HepG2 (cell line): ENCODE results near the gene PTAR1. TPM values are rescaled to one million over a fixed set of nuclear protein-coding genes. Genes with fewer than 3 reads are reported as not detected.

Experiments used
- CTCF ChIP-seq: sonication (generic); formaldehyde crosslinking; IDR thresholded peaks from 2 replicates; pipeline ENCODE4 v1.5.0; 2020; ENCODE audit warnings: mild to moderate bottlenecking, missing genetic modification reagents, moderate library complexity
- RELA ChIP-seq: sonication (generic); formaldehyde crosslinking; IDR thresholded peaks from 2 replicates; pipeline ENCODE4 v1.4.0; 2020; ENCODE audit warnings: missing genetic modification reagents
- TFDP2 ChIP-seq: sonication (generic); formaldehyde crosslinking; IDR thresholded peaks from 2 replicates; pipeline ENCODE4 v1.4.0; 2020; ENCODE audit warnings: missing genetic modification reagents
- ZNF225 ChIP-seq: sonication (generic); formaldehyde crosslinking; IDR thresholded peaks from 2 replicates; pipeline ENCODE4 v1.4.0; 2020; ENCODE audit warnings: mild to moderate bottlenecking, missing genetic modification reagents
- ZNF430 ChIP-seq: sonication (generic); formaldehyde crosslinking; IDR thresholded peaks from 2 replicates; pipeline ENCODE4 v1.9.0; 2021; ENCODE audit warnings: mild to moderate bottlenecking, missing genetic modification reagents
- polyA plus RNA-seq, 8 experiments: library from polyadenylated mRNA; depleted of rRNA in 3 of 8; stranded (reverse) in 7 of 8; unstranded in 1 of 8; fragments of >200 nt; fragmentation: Illumina TruSeq in 4 of 8; extraction: Trizol in 4 of 8; gene quantifications; 2 replicates each; pipeline versions ENCODE4 v1.2.1 to v1.2.3, GENCODE V29; 2011 to 2016; ENCODE audit warnings: low read depth in 4 of 8, missing spikeins in 1 of 8, mixed read lengths in 1 of 8; ENCODE audit not compliant: insufficient read depth in 1 of 8
- total RNA-seq, 5 experiments: library from RNA; depleted of rRNA; stranded (reverse); fragments of >200 nt; fragmentation: Illumina TruSeq; extraction: Trizol; gene quantifications; 2 replicates each; pipeline ENCODE4 v1.2.3, GENCODE V29; 2016; ENCODE audit warnings: low read depth in 1 of 5
- TF ChIP-seq, protein P1 (sequence below), 2 experiments: fragments of 450-650 bp in 1 of 2; sonication (generic) in 1 of 2; formaldehyde crosslinking in 1 of 2; IDR thresholded peaks; 2 replicates each; pipeline versions ENCODE4 v1.6.1 to v1.8.0; 2016 to 2022; ENCODE audit warnings: antibody characterized with exemption in 1 of 2, mild to moderate bottlenecking in 1 of 2, missing genetic modification reagents in 1 of 2

PTAR1 gene
- total and polyA plus RNA-seq, 2 of the 13 experiments (the other 11 are each of a cell fraction or from before 2014, with no cell fraction given), result 26.5 to 42.1 TPM

- peak; percentile 93 for TF ChIP-seq CTCF (CRISPR knock-in tag)
- TF ChIP-seq, protein P1, sequence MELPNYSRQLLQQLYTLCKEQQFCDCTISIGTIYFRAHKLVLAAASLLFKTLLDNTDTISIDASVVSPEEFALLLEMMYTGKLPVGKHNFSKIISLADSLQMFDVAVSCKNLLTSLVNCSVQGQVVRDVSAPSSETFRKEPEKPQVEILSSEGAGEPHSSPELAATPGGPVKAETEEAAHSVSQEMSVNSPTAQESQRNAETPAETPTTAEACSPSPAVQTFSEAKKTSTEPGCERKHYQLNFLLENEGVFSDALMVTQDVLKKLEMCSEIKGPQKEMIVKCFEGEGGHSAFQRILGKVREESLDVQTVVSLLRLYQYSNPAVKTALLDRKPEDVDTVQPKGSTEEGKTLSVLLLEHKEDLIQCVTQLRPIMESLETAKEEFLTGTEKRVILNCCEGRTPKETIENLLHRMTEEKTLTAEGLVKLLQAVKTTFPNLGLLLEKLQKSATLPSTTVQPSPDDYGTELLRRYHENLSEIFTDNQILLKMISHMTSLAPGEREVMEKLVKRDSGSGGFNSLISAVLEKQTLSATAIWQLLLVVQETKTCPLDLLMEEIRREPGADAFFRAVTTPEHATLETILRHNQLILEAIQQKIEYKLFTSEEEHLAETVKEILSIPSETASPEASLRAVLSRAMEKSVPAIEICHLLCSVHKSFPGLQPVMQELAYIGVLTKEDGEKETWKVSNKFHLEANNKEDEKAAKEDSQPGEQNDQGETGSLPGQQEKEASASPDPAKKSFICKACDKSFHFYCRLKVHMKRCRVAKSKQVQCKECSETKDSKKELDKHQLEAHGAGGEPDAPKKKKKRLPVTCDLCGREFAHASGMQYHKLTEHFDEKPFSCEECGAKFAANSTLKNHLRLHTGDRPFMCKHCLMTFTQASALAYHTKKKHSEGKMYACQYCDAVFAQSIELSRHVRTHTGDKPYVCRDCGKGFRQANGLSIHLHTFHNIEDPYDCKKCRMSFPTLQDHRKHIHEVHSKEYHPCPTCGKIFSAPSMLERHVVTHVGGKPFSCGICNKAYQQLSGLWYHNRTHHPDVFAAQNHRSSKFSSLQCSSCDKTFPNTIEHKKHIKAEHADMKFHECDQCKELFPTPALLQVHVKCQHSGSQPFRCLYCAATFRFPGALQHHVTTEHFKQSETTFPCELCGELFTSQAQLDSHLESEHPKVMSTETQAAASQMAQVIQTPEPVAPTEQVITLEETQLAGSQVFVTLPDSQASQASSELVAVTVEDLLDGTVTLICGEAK (IDR thresholded peaks at IDR 0.05), result no peak
- TF ChIP-seq, protein P1 (CRISPR knock-in tag; IDR thresholded peaks at IDR 0.05), result no peak
- 0 out of 2 replicates have a peak, but pooled peaks have one; percentile 16 for TF ChIP-seq ZNF225 (CRISPR knock-in tag)
- peak; percentile 70 for TF ChIP-seq TFDP2
- 0 out of 2 replicates have a peak, but pooled peaks have one; percentile 33 for TF ChIP-seq ZNF430
- TF ChIP-seq RELA (CRISPR knock-in tag), result no peak
Measured at GRCh38 chr9:69672596-69673310, 87.1 kb downstream of the PTAR1 start (continued).
